CD4-positive, alpha-beta memory T cell (primary cell): ENCODE measurements around the gene RAB28. TPM values are rescaled to one million over a fixed set of nuclear protein-coding genes. Genes with fewer than 3 reads are reported as not detected.

Experiments
- CTCF ChIA-PET: fragments of 350-600 bp; sonication (Branson Sonifier 250); formaldehyde crosslinking; loops from one replicate; lab custom pipeline; 2021; ENCODE audit warnings: inconsistent platforms; ENCODE audit not compliant: partially characterized antibody; lab: Charles Lee
- POLR2A ChIA-PET: fragments of 350-600 bp; sonication (Branson Sonifier 250); formaldehyde crosslinking; loops from one replicate; lab custom pipeline; 2021; ENCODE audit not compliant: partially characterized antibody; lab: Charles Lee
- DNase-seq, 5 donors: peaks; one replicate each; pipeline versions ENCODE4 v3.0.0 to v3.0.0-alpha.2; 2020 to 2022; ENCODE audit warnings: mixed read lengths in 1 of 5
- H3K27ac ChIP-seq: one replicate; pipeline ENCODE4 v1.7.0; 2013; ENCODE audit warnings: low read depth, low read length
- H3K27me3 ChIP-seq: 2 replicates; pipeline ENCODE4 v1.7.0; 2013; ENCODE audit warnings: mild to moderate bottlenecking, low read length, moderate library complexity; ENCODE audit not compliant: insufficient read depth
- H3K36me3 ChIP-seq: 2 replicates; pipeline ENCODE4 v1.7.0; 2013; ENCODE audit warnings: mild to moderate bottlenecking, low read length, moderate library complexity; ENCODE audit not compliant: insufficient read depth
- H3K4me1 ChIP-seq: 2 replicates; pipeline ENCODE4 v1.7.0; 2013; ENCODE audit warnings: mild to moderate bottlenecking, low read length, moderate library complexity; ENCODE audit not compliant: insufficient read depth
- H3K4me3 ChIP-seq, 2 donors: one replicate each; pipeline ENCODE4 v1.7.0; 2013; ENCODE audit warnings: low read length in 2 of 2, mild to moderate bottlenecking in 1 of 2
- H3K9me3 ChIP-seq, 2 donors: one replicate each; pipeline ENCODE4 v1.7.0; 2013; ENCODE audit warnings: low read length in 2 of 2, control low read depth in 1 of 2; ENCODE audit not compliant: control insufficient read depth in 1 of 2
- H3K27ac Mint-ChIP-seq, 7 donors: one replicate each; pipeline ENCODE4 v1.8.0; 2020 to 2021; ENCODE audit warnings: mixed read lengths in 7 of 7, mild to moderate bottlenecking in 6 of 7, inconsistent platforms in 3 of 7, moderate library complexity in 3 of 7
- H3K27me3 Mint-ChIP-seq, 2 donors: one replicate each; pipeline ENCODE4 v1.8.0; 2020 to 2021; ENCODE audit warnings: mixed read lengths in 2 of 2
- H3K36me3 Mint-ChIP-seq, 2 donors: one replicate each; pipeline ENCODE4 v1.8.0; 2020 to 2021; ENCODE audit warnings: mixed read lengths in 2 of 2, inconsistent platforms in 1 of 2, mild to moderate bottlenecking in 1 of 2
- H3K4me1 Mint-ChIP-seq, 4 donors: one replicate each; pipeline ENCODE4 v1.8.0; 2020 to 2021; ENCODE audit warnings: mixed read lengths in 4 of 4, mild to moderate bottlenecking in 1 of 4
- H3K4me3 Mint-ChIP-seq, 8 donors: one replicate each; pipeline ENCODE4 v1.8.0; 2020 to 2021; ENCODE audit warnings: mixed read lengths in 8 of 8, mild to moderate bottlenecking in 7 of 8, moderate library complexity in 6 of 8, inconsistent platforms in 3 of 8
- H3K9me3 Mint-ChIP-seq, 8 donors: one replicate each; pipeline ENCODE4 v1.8.0; 2020 to 2021; ENCODE audit warnings: mixed read lengths in 8 of 8, mild to moderate bottlenecking in 5 of 8, inconsistent platforms in 3 of 8, moderate library complexity in 1 of 8
- intact Hi-C: fragments of 100-400 bp; cut with micrococcal nuclease; formaldehyde crosslinking; loops from one replicate; pipeline ENCODE4 v1.15.1; 2023
- polyA plus RNA-seq, 2 donors: library from polyadenylated mRNA; unstranded; fragments of 300-500 nt; fragmentation: Illumina TruSeq; gene quantifications; one replicate each; pipeline ENCODE4 v1.2.3, GENCODE V29; 2021
- total RNA-seq, 2 experiments: library from RNA; stranded (reverse); gene quantifications; one replicate each; pipeline ENCODE4 v1.2.3, GENCODE V29; 2021

The RAB28 gene
- total and polyA plus RNA-seq, 4 experiments from 2014 or later: 13.3 to 20.6 (median 15.9) TPM

GRCh38 chr4:13522282-13523104 is 38.4 kb upstream of the RAB28 start:
- intact Hi-C loops: no loop called here
- POLR2A ChIA-PET: no interaction called here
- H3K27ac Mint-ChIP-seq: no peak overlapping the region
- H3K27me3 Mint-ChIP-seq: peaks cover 56 to 63% of the 10 kb centered on the region in 2 donors
- DNase-seq: no peak
- Histone ChIP-seq H3K4me3 (no peak overlapping the region), H3K9me3 (no peaks in the 10 kb centered on the region), H3K27ac (no peak overlapping the region), H3K36me3 (no peaks in the 10 kb centered on the region), H3K4me1 (peaks cover 9% of the 10 kb centered on the region), H3K27me3 (peaks cover 35% of the 10 kb centered on the region)
- CTCF ChIA-PET: interaction anchor here (1.1 kb wide), 1 partner anchor 26 kb away, joined by 4 read pairs; no protein-coding TSS in a partner anchor
- peaks cover 0 to 25% (median 17%) of the 10 kb centered on the region in 8 donors for H3K9me3 Mint-ChIP-seq
- H3K4me1 Mint-ChIP-seq: peaks cover 7 to 18% (median 12%) of the 10 kb centered on the region in 4 donors
- H3K4me3 Mint-ChIP-seq: peak overlapping the region in 7 of 8 donors; percentile 21 to 57 (median 43)
- H3K36me3 Mint-ChIP-seq: no peaks in the 10 kb centered on the region

- ChIA-PET POLR2A (no interaction called here), CTCF (interaction anchor here (1.1 kb wide), 1 partner anchor 27 kb away, joined by 4 read pairs; no protein-coding TSS in a partner anchor)
- peaks cover 21% of the 10 kb centered on the region for H3K27me3 ChIP-seq
- peaks cover 4 to 13% (median 7%) of the 10 kb centered on the region in 4 donors for H3K4me1 Mint-ChIP-seq
- H3K9me3 ChIP-seq: no peaks in the 10 kb centered on the region
- H3K36me3 ChIP-seq: no peaks in the 10 kb centered on the region
- no peak overlapping the region for H3K27ac Mint-ChIP-seq
- H3K4me3 Mint-ChIP-seq: no peak overlapping the region
- peaks cover 7% of the 10 kb centered on the region for H3K4me1 ChIP-seq
- peaks cover 46 to 48% of the 10 kb centered on the region in 2 donors for H3K27me3 Mint-ChIP-seq
- no peak overlapping the region for H3K4me3 ChIP-seq
- no peak for DNase-seq
- H3K9me3 Mint-ChIP-seq: peaks cover 0 to 24% (median 13%) of the 10 kb centered on the region in 8 donors
- H3K36me3 Mint-ChIP-seq: no peaks in the 10 kb centered on the region
- intact Hi-C loops: no loop called here
- H3K27ac ChIP-seq: no peak overlapping the region
These were observed 36.9 kb upstream of the RAB28 start for GRCh38 chr4:13521047-13521446.

GRCh38 chr4:13516315-13516860 is 32.2 kb upstream of the RAB28 start:
- CTCF ChIA-PET: no interaction called here
- Mint-ChIP-seq H3K27ac (no peak overlapping the region), H3K4me1 (no peaks in the 10 kb centered on the region), H3K36me3 (no peaks in the 10 kb centered on the region), H3K4me3 (no peak overlapping the region), H3K27me3 (peaks cover 22 to 27% of the 10 kb centered on the region in 2 donors), H3K9me3 (peaks cover 0 to 3% (median 0%) of the 10 kb centered on the region in 8 donors)
- no peaks in the 10 kb centered on the region for H3K27me3 ChIP-seq
- no peaks in the 10 kb centered on the region for H3K4me1 ChIP-seq
- H3K27ac ChIP-seq: no peak overlapping the region
- H3K9me3 ChIP-seq: no peaks in the 10 kb centered on the region
- POLR2A ChIA-PET: no interaction called here
- H3K4me3 ChIP-seq: no peak overlapping the region
- DNase-seq: no peak
- no peaks in the 10 kb centered on the region for H3K36me3 ChIP-seq
- intact Hi-C loops: no loop called here

- H3K36me3 Mint-ChIP-seq: no peaks in the 10 kb centered on the region
- ChIA-PET CTCF (interaction anchor here (0.9 kb wide), 1 partner anchor 91 kb away, joined by 3 read pairs; no protein-coding TSS in a partner anchor), POLR2A (no interaction called here)
- intact Hi-C loops: no loop called here
- H3K4me1 Mint-ChIP-seq: no peaks in the 10 kb centered on the region
- H3K27ac Mint-ChIP-seq: no peak overlapping the region
- peaks cover 21 to 23% of the 10 kb centered on the region in 2 donors for H3K27me3 Mint-ChIP-seq
- peaks cover 0 to 3% (median 0%) of the 10 kb centered on the region in 8 donors for H3K9me3 Mint-ChIP-seq
- Histone ChIP-seq H3K4me3 (no peak overlapping the region), H3K9me3 (no peaks in the 10 kb centered on the region), H3K36me3 (no peaks in the 10 kb centered on the region), H3K27me3 (no peaks in the 10 kb centered on the region), H3K27ac (no peak overlapping the region), H3K4me1 (no peaks in the 10 kb centered on the region)
- no peak overlapping the region for H3K4me3 Mint-ChIP-seq
- DNase-seq: no peak
These were observed 31.1 kb upstream of the RAB28 start for GRCh38 chr4:13515268-13515667.

- ChIA-PET POLR2A (no interaction called here), CTCF (interaction anchor here (0.9 kb wide), 1 partner anchor 90 kb away, joined by 3 read pairs; no protein-coding TSS in a partner anchor)
- H3K27ac ChIP-seq: no peak overlapping the region
- no peaks in the 10 kb centered on the region for H3K4me1 Mint-ChIP-seq
- H3K27me3 Mint-ChIP-seq: peaks cover 20% of the 10 kb centered on the region in 2 donors
- intact Hi-C loops: no loop called here
- no peaks in the 10 kb centered on the region for H3K36me3 ChIP-seq
- no peaks in the 10 kb centered on the region for H3K27me3 ChIP-seq
- no peaks in the 10 kb centered on the region for H3K36me3 Mint-ChIP-seq
- H3K9me3 ChIP-seq: no peaks in the 10 kb centered on the region
- no peak overlapping the region for H3K27ac Mint-ChIP-seq
- no peak overlapping the region for H3K4me3 ChIP-seq
- peaks cover 0 to 3% (median 0%) of the 10 kb centered on the region in 8 donors for H3K9me3 Mint-ChIP-seq
- no peaks in the 10 kb centered on the region for H3K4me1 ChIP-seq
- no peak overlapping the region for H3K4me3 Mint-ChIP-seq
- DNase-seq: no peak
These were observed 30.6 kb upstream of the RAB28 start for GRCh38 chr4:13514722-13515121.

- intact Hi-C loops: no loop called here
- H3K27ac Mint-ChIP-seq: no peak overlapping the region
These were observed 27.0 kb upstream of the RAB28 start for GRCh38 chr4:13511101-13511500.

GRCh38 chr4:13509442-13509841 is 25.3 kb upstream of the RAB28 start:
- no peak overlapping the region for H3K4me3 Mint-ChIP-seq
- no peaks in the 10 kb centered on the region for H3K27me3 ChIP-seq
- no peaks in the 10 kb centered on the region for H3K36me3 Mint-ChIP-seq
- H3K4me1 ChIP-seq: no peaks in the 10 kb centered on the region
- no peak overlapping the region for H3K27ac Mint-ChIP-seq
- POLR2A ChIA-PET: no interaction called here
- no peaks in the 10 kb centered on the region for H3K9me3 ChIP-seq
- CTCF ChIA-PET: no interaction called here
- DNase-seq: no peak
- H3K27me3 Mint-ChIP-seq: peaks cover 13 to 14% of the 10 kb centered on the region in 2 donors
- no peaks in the 10 kb centered on the region for H3K36me3 ChIP-seq
- intact Hi-C loops: no loop called here
- H3K4me1 Mint-ChIP-seq: no peaks in the 10 kb centered on the region
- no peak overlapping the region for H3K27ac ChIP-seq
- no peak overlapping the region for H3K4me3 ChIP-seq
- H3K9me3 Mint-ChIP-seq: peaks cover 0 to 3% (median 0%) of the 10 kb centered on the region in 8 donors

More at GRCh38 chr4:13511101-13511500, 27.0 kb upstream of the RAB28 start:
- peaks cover 0 to 3% (median 0%) of the 10 kb centered on the region in 8 donors for H3K9me3 Mint-ChIP-seq
- POLR2A ChIA-PET: no interaction called here
- no peaks in the 10 kb centered on the region for H3K4me1 Mint-ChIP-seq
- H3K4me3 Mint-ChIP-seq: no peak overlapping the region
- DNase-seq: no peak
- Histone ChIP-seq H3K27me3 (no peaks in the 10 kb centered on the region), H3K27ac (no peak overlapping the region), H3K4me3 (no peak overlapping the region), H3K36me3 (no peaks in the 10 kb centered on the region), H3K9me3 (no peaks in the 10 kb centered on the region), H3K4me1 (no peaks in the 10 kb centered on the region)
- H3K36me3 Mint-ChIP-seq: no peaks in the 10 kb centered on the region
- CTCF ChIA-PET: interaction anchor here (0.5 kb wide), 1 partner anchor 136 kb away, joined by 3 read pairs; no protein-coding TSS in a partner anchor
- H3K27me3 Mint-ChIP-seq: peaks cover 14 to 15% of the 10 kb centered on the region in 2 donors
